ENCODE measurements around the gene B3GNT5. TPM values are rescaled to one million over a fixed set of nuclear protein-coding genes. Genes with fewer than 3 reads are reported as not detected.

Gene B3GNT5
- total and polyA plus RNA-seq, 7 donors = 12.1 to 98.9 (median 54.7) TPM

DNA sequence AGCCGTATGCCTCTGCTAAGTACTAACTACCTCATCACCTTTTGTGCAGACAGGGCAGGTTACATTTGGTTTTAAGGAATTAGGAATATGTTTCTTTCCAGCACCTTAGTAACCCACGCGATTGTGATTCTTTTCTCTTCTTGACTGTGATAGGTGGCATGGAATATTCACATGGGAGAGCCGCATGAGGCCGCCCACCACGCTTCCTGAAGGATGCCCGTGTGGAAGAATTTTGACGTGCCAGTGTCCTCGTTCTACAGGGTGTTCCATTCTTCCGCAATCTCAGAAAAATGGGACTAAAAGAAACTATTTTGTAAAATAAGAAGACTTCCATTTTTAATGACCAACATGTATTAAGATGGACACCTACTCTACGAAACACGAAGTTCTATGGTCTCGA is 16.3 kb downstream of the B3GNT5 start:
- TF ChIP-seq, protein P1, sequence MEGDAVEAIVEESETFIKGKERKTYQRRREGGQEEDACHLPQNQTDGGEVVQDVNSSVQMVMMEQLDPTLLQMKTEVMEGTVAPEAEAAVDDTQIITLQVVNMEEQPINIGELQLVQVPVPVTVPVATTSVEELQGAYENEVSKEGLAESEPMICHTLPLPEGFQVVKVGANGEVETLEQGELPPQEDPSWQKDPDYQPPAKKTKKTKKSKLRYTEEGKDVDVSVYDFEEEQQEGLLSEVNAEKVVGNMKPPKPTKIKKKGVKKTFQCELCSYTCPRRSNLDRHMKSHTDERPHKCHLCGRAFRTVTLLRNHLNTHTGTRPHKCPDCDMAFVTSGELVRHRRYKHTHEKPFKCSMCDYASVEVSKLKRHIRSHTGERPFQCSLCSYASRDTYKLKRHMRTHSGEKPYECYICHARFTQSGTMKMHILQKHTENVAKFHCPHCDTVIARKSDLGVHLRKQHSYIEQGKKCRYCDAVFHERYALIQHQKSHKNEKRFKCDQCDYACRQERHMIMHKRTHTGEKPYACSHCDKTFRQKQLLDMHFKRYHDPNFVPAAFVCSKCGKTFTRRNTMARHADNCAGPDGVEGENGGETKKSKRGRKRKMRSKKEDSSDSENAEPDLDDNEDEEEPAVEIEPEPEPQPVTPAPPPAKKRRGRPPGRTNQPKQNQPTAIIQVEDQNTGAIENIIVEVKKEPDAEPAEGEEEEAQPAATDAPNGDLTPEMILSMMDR (IDR thresholded peaks at IDR 0.05) = no peak
- Histone ChIP-seq H3K9me3 (no peaks in the 10 kb centered on the region), H3K27ac (no peak overlapping the region), H3K27me3 (ENCODE audit: insufficient read depth in 3 of 3, low read length in 2 of 3) (no peaks in the 10 kb centered on the region), H3K36me3 (ENCODE audit: insufficient read depth in 1 of 2, low read depth in 1 of 2) (peaks cover 3 to 21% of the 10 kb centered on the region in 2 donors), H3K4me3 (no peak overlapping the region), H3K4me1 (peaks cover 54% of the 10 kb centered on the region)
- DNase-seq (no peak), ATAC-seq (no peak)
- intact Hi-C loops (cut with DNase I) = no loop called here
- WGBS, 3 donors = 92 to 96% (median 96%) methylated on average over 13 of the region's 13 CpGs

DNA sequence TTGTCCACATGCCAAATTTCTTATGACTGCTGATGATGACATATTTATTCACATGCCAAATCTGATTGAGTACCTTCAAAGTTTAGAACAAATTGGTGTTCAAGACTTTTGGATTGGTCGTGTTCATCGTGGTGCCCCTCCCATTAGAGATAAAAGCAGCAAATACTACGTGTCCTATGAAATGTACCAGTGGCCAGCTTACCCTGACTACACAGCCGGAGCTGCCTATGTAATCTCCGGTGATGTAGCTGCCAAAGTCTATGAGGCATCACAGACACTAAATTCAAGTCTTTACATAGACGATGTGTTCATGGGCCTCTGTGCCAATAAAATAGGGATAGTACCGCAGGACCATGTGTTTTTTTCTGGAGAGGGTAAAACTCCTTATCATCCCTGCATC is 17.3 kb downstream of the B3GNT5 start:
- Histone ChIP-seq H3K4me3 (no peak overlapping the region), H3K36me3 (ENCODE audit: insufficient read depth in 1 of 2, low read depth in 1 of 2) (peaks cover 3 to 21% of the 10 kb centered on the region in 2 donors), H3K9me3 (no peaks in the 10 kb centered on the region), H3K27ac (peak overlapping the region; percentile 12), H3K4me1 (peaks cover 54% of the 10 kb centered on the region), H3K27me3 (ENCODE audit: insufficient read depth in 3 of 3, low read length in 2 of 3) (no peaks in the 10 kb centered on the region)
- DNase-seq (no peak), ATAC-seq (peak in 3 of 4 donors; percentile 21 to 52 (median 46))
- WGBS, 3 donors = 85 to 93% (median 87%) methylated on average over 7 of the region's 7 CpGs
- intact Hi-C loops (cut with DNase I) = no loop called here
- TF ChIP-seq, protein P1 (IDR thresholded peaks at IDR 0.05) = no peak

DNA sequence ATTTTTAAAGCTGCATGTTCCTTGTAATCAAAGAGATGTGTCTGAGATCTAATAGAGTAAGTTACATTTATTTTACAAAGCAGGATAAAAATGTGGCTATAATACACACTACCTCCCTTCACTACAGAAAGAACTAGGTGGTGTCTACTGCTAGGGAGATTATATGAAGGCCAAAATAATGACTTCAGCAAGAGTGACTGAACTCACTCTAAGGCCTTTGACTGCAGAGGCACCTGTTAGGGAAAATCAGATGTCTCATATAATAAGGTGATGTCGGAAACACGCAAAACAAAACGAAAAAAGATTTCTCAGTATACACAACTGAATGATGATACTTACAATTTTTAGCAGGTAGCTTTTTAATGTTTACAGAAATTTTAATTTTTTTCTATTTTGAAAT is 19.1 kb downstream of the B3GNT5 start:
- Histone ChIP-seq H3K27ac (no peak overlapping the region), H3K4me1 (peaks cover 45% of the 10 kb centered on the region), H3K36me3 (ENCODE audit: insufficient read depth in 1 of 2, low read depth in 1 of 2) (peaks cover 3 to 21% of the 10 kb centered on the region in 2 donors), H3K9me3 (no peaks in the 10 kb centered on the region), H3K4me3 (no peak overlapping the region), H3K27me3 (ENCODE audit: insufficient read depth in 3 of 3, low read length in 2 of 3) (no peaks in the 10 kb centered on the region)
- DNase-seq (no peak), ATAC-seq (peak in 3 of 4 donors; percentile 61 to 68 (median 63))
- intact Hi-C loops (cut with DNase I) = no loop called here
- TF ChIP-seq, protein P1 (IDR thresholded peaks at IDR 0.05) = no peak
- 31 to 56% (median 43%) methylated on average over 3 of the region's 3 CpGs for WGBS, 3 donors

DNA sequence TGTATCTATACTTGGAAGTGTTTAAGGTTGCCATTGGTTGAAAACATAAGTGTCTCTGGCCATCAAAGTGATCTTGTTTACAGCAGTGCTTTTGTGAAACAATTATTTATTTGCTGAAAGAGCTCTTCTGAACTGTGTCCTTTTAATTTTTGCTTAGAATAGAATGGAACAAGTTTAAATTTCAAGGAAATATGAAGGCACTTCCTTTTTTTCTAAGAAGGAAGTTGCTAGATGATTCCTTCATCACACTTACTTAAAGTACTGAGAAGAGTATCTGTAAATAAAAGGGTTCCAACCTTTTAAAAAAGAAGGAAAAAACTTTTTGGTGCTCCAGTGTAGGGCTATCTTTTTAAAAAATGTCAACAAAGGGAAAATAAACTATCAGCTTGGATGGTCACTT is 19.7 kb downstream of the B3GNT5 start:
- intact Hi-C loops (cut with DNase I) = no loop called here
- no peak for ATAC-seq
- Histone ChIP-seq H3K9me3 (no peaks in the 10 kb centered on the region), H3K27me3 (ENCODE audit: insufficient read depth in 3 of 3, low read length in 2 of 3) (no peaks in the 10 kb centered on the region), H3K4me3 (no peak overlapping the region), H3K36me3 (ENCODE audit: insufficient read depth in 1 of 2, low read depth in 1 of 2) (peaks cover 3 to 21% of the 10 kb centered on the region in 2 donors), H3K4me1 (peaks cover 40% of the 10 kb centered on the region), H3K27ac (no peak overlapping the region)
- DNase-seq = no peak
- TF ChIP-seq, protein P1 (IDR thresholded peaks at IDR 0.05) = no peak

DNA sequence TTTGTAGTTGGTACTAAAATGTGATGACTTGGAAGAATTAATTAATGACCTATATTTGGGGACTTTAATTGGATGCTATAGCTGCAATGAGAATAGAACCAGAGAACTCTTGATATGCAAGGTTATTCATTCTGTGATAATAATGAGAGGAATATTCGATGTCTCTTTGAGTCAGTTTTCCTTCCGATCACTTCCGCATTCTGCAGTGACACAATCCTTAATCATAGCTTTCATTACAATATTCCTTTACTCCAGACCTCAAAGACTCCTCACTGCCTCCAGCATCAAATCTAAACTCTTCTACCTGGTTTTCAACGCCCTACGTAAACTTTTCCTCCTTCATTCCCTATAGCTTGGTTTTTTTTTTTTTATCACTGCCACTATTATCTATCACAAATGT is 21.6 kb downstream of the B3GNT5 start:
- H3K4me1 ChIP-seq = peaks cover 33% of the 10 kb centered on the region
- no peak overlapping the region for H3K4me3 ChIP-seq
- ATAC-seq (no peak), DNase-seq (no peak)
- TF ChIP-seq, protein P1 (IDR thresholded peaks at IDR 0.05) = no peak
- peaks cover 3 to 15% of the 10 kb centered on the region in 2 donors for H3K36me3 ChIP-seq (ENCODE audit: insufficient read depth in 1 of 2, low read depth in 1 of 2)
- 91 to 93% (median 92%) methylated on average over 5 of the region's 5 CpGs for WGBS, 3 donors
- H3K9me3 ChIP-seq = no peaks in the 10 kb centered on the region
- H3K27me3 ChIP-seq (ENCODE audit: insufficient read depth in 3 of 3, low read length in 2 of 3) = no peaks in the 10 kb centered on the region
- intact Hi-C loops (cut with DNase I) = no loop called here
- H3K27ac ChIP-seq = no peak overlapping the region

All from psoas muscle (tissue), 8 donors.